Measurements from ENCODE around the gene GABBR2.

DNA sequence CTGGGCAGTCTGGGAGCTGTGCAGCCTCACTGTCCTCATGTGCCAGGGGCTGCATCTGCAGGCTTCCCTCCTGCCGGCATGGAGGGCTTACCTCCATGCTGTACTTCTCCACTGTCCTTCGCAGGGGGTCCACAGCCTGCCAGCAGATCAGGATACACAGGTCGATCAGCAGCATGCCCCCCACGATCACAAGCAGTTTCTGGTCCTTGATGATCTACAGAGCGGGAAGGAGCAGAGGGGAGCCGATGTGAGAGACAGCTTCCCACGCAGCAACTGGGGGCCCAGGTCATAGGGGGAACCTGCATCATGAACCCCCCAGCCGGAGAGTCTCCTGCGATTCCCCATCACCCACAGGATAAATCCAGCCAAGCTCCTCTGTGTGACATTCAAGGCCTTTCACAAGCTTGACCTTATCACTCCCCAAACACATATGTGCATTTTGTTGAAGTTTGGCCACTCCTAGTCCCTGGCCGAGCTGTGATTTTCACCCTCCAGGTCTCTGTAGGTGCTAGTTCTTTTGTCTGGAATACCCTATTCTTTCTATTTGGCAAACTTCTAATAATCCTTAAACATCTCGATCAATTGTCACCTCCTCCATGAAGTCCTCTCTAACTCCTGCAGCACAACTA is 346.0 kb downstream of the GABBR2 start:
- TF ChIP-seq, protein P1, sequence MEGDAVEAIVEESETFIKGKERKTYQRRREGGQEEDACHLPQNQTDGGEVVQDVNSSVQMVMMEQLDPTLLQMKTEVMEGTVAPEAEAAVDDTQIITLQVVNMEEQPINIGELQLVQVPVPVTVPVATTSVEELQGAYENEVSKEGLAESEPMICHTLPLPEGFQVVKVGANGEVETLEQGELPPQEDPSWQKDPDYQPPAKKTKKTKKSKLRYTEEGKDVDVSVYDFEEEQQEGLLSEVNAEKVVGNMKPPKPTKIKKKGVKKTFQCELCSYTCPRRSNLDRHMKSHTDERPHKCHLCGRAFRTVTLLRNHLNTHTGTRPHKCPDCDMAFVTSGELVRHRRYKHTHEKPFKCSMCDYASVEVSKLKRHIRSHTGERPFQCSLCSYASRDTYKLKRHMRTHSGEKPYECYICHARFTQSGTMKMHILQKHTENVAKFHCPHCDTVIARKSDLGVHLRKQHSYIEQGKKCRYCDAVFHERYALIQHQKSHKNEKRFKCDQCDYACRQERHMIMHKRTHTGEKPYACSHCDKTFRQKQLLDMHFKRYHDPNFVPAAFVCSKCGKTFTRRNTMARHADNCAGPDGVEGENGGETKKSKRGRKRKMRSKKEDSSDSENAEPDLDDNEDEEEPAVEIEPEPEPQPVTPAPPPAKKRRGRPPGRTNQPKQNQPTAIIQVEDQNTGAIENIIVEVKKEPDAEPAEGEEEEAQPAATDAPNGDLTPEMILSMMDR (IDR thresholded peaks at IDR 0.05; ENCODE audit: control extremely low read depth in 1 of 3, insufficient read depth in 1 of 3, low read depth in 1 of 3, low read length in 3 of 3), result no peak
- TF ChIP-seq JUND (IDR thresholded peaks at IDR 0.05; ENCODE audit: low read length) (no peak), RBBP5 (IDR thresholded peaks at IDR 0.05; ENCODE audit: borderline replicate concordance, low read depth, low read length) (no peak), TAF1 (IDR thresholded peaks at IDR 0.05; ENCODE audit: low read depth, low read length) (no peak), EP300 (IDR thresholded peaks at IDR 0.05; ENCODE audit: borderline replicate concordance in 1 of 2, low read depth in 2 of 2, low read length in 2 of 2) (no peak), TBP (IDR thresholded peaks at IDR 0.05; ENCODE audit: low read depth, low read length) (no peak), TEAD4 (IDR thresholded peaks at IDR 0.05; ENCODE audit: low read depth, low read length) (no peak), POLR2AphosphoS5 (IDR thresholded peaks at IDR 0.05; ENCODE audit: low read depth, low read length) (no peak), CEBPB (IDR thresholded peaks at IDR 0.05; ENCODE audit: low read depth, low read length) (no peak), SIX5 (IDR thresholded peaks at IDR 0.05; ENCODE audit: low read depth, low read length) (no peak)
- TF ChIP-seq, protein P2, sequence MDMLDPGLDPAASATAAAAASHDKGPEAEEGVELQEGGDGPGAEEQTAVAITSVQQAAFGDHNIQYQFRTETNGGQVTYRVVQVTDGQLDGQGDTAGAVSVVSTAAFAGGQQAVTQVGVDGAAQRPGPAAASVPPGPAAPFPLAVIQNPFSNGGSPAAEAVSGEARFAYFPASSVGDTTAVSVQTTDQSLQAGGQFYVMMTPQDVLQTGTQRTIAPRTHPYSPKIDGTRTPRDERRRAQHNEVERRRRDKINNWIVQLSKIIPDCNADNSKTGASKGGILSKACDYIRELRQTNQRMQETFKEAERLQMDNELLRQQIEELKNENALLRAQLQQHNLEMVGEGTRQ (IDR thresholded peaks at IDR 0.05; ENCODE audit: low read length), result no peak

All from H1 (cell line).